Measurements from ENCODE around the gene GALR1.

GALR1 gene

GRCh38 chr18:77321823-77322805 lies 72.5 kb downstream of the GALR1 start:
- no peak for DNase-seq

- DNase-seq = no peak
Observed at GRCh38 chr18:77323640-77324299, 74.1 kb downstream of the GALR1 start.

Data from NCI-H526 treated with DMSO at 0.1 percent for 48 hours (cell line).